ENCODE results near the gene PCSK6.

- no peak for TF ChIP-seq POLR2AphosphoS5 (IDR thresholded peaks at IDR 0.05)
- TF ChIP-seq CTCF (IDR thresholded peaks at IDR 0.05; ENCODE audit: poor library complexity, severe bottlenecking), result no peak
- TF ChIP-seq EP300 (conservative IDR thresholded peaks at IDR 0.05; ENCODE audit: poor library complexity, severe bottlenecking), result no peak
- no peak for TF ChIP-seq TAF1 (IDR thresholded peaks at IDR 0.05; ENCODE audit: low read depth)
- TF ChIP-seq SMC3 (conservative IDR thresholded peaks at IDR 0.05; ENCODE audit: poor library complexity), result no peak
- no peak for TF ChIP-seq RAD21 (conservative IDR thresholded peaks at IDR 0.05)
- TF ChIP-seq REST (IDR thresholded peaks at IDR 0.05; ENCODE audit: borderline replicate concordance), result no peak
Measured at GRCh38 chr15:101456057-101456739, 33.3 kb downstream of the PCSK6 start.

Data from neural cell (in vitro differentiated cells).